ENCODE data around the gene EFNB2.

The EFNB2 gene

GRCh38 chr13:106530980-106531481 is 4.4 kb downstream of the EFNB2 start:
- Histone ChIP-seq H3K4me1 (peaks cover 17 to 59% (median 41%) of the 10 kb centered on the region in 10 experiments), H3K4me3 (peak overlapping the region in 3 of 10 experiments; percentile 88 to 98 (median 91); a peak in 5 of 20 replicates), H3K9me3 (replicated peaks in 1 of 11) (no peaks in the 10 kb centered on the region), H3K36me3 (peaks cover 0 to 62% (median 1%) of the 10 kb centered on the region in 11 experiments; a peak in 13 of 22 replicates), H3K27ac (no peak overlapping the region), H4K20me1 (peaks cover 0 to 95% (median 46%) of the 10 kb centered on the region in 11 experiments; a peak in 16 of 22 replicates), H3K27me3 (no peaks in the 10 kb centered on the region), H3K9ac (peak overlapping the region in 3 of 11 experiments; percentile 40 to 92 (median 91); a peak in 4 of 22 replicates), H3K4me2 (peak overlapping the region in 10 of 11 experiments; percentile 95 to 100 (median 97); a peak in 19 of 22 replicates)
- no peak for TF ChIP-seq Cebpa-rat (IDR thresholded peaks at IDR 0.05)

- Histone ChIP-seq H3K4me1 (peaks cover 17 to 66% (median 46%) of the 10 kb centered on the region in 10 experiments), H3K9ac (peak overlapping the region in 1 of 11 experiments; percentile 91; a peak in 2 of 22 replicates), H3K4me3 (peak overlapping the region in 1 of 10 experiments; percentile 98; a peak in 2 of 20 replicates), H3K27ac (no peak overlapping the region), H3K4me2 (peak overlapping the region in 8 of 11 experiments; percentile 95 to 100 (median 96); a peak in 15 of 22 replicates), H4K20me1 (peaks cover 0 to 100% (median 46%) of the 10 kb centered on the region in 11 experiments; a peak in 16 of 22 replicates), H3K27me3 (no peaks in the 10 kb centered on the region), H3K9me3 (replicated peaks in 1 of 11) (no peaks in the 10 kb centered on the region), H3K36me3 (peaks cover 0 to 70% (median 6%) of the 10 kb centered on the region in 11 experiments; a peak in 13 of 22 replicates)
- no peak for TF ChIP-seq Cebpa-rat (IDR thresholded peaks at IDR 0.05)
These were observed 5.2 kb downstream of the EFNB2 start for GRCh38 chr13:106530171-106530851.

GRCh38 chr13:106529415-106530170 is 5.9 kb downstream of the EFNB2 start:
- no peak for TF ChIP-seq Cebpa-rat (IDR thresholded peaks at IDR 0.05)
- Histone ChIP-seq H3K4me3 (no peak overlapping the region), H3K9ac (no peak overlapping the region; a peak in 2 of 22 replicates), H3K27ac (no peak overlapping the region), H3K27me3 (no peaks in the 10 kb centered on the region), H3K4me1 (peaks cover 17 to 73% (median 49%) of the 10 kb centered on the region in 10 experiments), H4K20me1 (peaks cover 0 to 100% (median 44%) of the 10 kb centered on the region in 11 experiments; a peak in 15 of 22 replicates), H3K9me3 (replicated peaks in 1 of 11) (no peaks in the 10 kb centered on the region), H3K4me2 (peak overlapping the region in 8 of 11 experiments; percentile 4 to 99 (median 96); a peak in 13 of 22 replicates), H3K36me3 (peaks cover 0 to 75% (median 6%) of the 10 kb centered on the region in 11 experiments; a peak in 13 of 22 replicates)

GRCh38 chr13:106528718-106529414 is 6.6 kb downstream of the EFNB2 start:
- H3K9me3 ChIP-seq (replicated peaks in 1 of 11): no peaks in the 10 kb centered on the region
- peaks cover 0 to 81% (median 6%) of the 10 kb centered on the region in 11 experiments; a peak in 13 of 22 replicates for H3K36me3 ChIP-seq
- H3K9ac ChIP-seq: no peak overlapping the region
- peaks cover 0 to 100% (median 40%) of the 10 kb centered on the region in 11 experiments; a peak in 15 of 22 replicates for H4K20me1 ChIP-seq
- H3K27me3 ChIP-seq: no peaks in the 10 kb centered on the region
- no peak for TF ChIP-seq Cebpa-rat (IDR thresholded peaks at IDR 0.05)
- H3K4me2 ChIP-seq: peak overlapping the region in 7 of 11 experiments; percentile 4 to 98 (median 95); a peak in 10 of 22 replicates
- no peak overlapping the region for H3K27ac ChIP-seq
- no peak overlapping the region for H3K4me3 ChIP-seq
- H3K4me1 ChIP-seq: peaks cover 16 to 80% (median 50%) of the 10 kb centered on the region in 10 experiments

GRCh38 chr13:106527826-106528225 is 7.6 kb downstream of the EFNB2 start:
- Histone ChIP-seq H3K4me3 (no peak overlapping the region), H3K36me3 (peaks cover 0 to 92% (median 6%) of the 10 kb centered on the region in 11 experiments; a peak in 13 of 22 replicates), H3K4me2 (peak overlapping the region in 6 of 11 experiments; percentile 2 to 96 (median 66); a peak in 6 of 22 replicates), H4K20me1 (peaks cover 0 to 100% (median 46%) of the 10 kb centered on the region in 11 experiments; a peak in 12 of 22 replicates), H3K27ac (no peak overlapping the region), H3K27me3 (no peaks in the 10 kb centered on the region), H3K9me3 (replicated peaks in 1 of 11) (no peaks in the 10 kb centered on the region), H3K9ac (no peak overlapping the region), H3K4me1 (peaks cover 14 to 88% (median 59%) of the 10 kb centered on the region in 10 experiments)
- TF ChIP-seq Cebpa-rat (IDR thresholded peaks at IDR 0.05): no peak

- no peak overlapping the region for H3K27ac ChIP-seq
- H3K36me3 ChIP-seq: peaks cover 0 to 94% (median 6%) of the 10 kb centered on the region in 11 experiments; a peak in 13 of 22 replicates
- no peak overlapping the region for H3K4me3 ChIP-seq
- H3K4me2 ChIP-seq: peak overlapping the region in 4 of 11 experiments; percentile 6 to 96 (median 34); a peak in 5 of 22 replicates
- no peak for TF ChIP-seq Cebpa-rat (IDR thresholded peaks at IDR 0.05)
- H3K9ac ChIP-seq: no peak overlapping the region
- H3K27me3 ChIP-seq: no peaks in the 10 kb centered on the region
- H3K9me3 ChIP-seq (replicated peaks in 1 of 11): no peaks in the 10 kb centered on the region
- peaks cover 10 to 92% (median 59%) of the 10 kb centered on the region in 10 experiments for H3K4me1 ChIP-seq
- peaks cover 0 to 100% (median 46%) of the 10 kb centered on the region in 11 experiments; a peak in 12 of 22 replicates for H4K20me1 ChIP-seq
These were observed 8.0 kb downstream of the EFNB2 start for GRCh38 chr13:106527445-106527801.

GRCh38 chr13:106526738-106527444 is 8.6 kb downstream of the EFNB2 start:
- Histone ChIP-seq H3K4me2 (peak overlapping the region in 5 of 11 experiments; percentile 2 to 96 (median 25); a peak in 7 of 22 replicates), H3K27ac (no peak overlapping the region), H3K27me3 (no peaks in the 10 kb centered on the region), H3K36me3 (peaks cover 0 to 94% (median 11%) of the 10 kb centered on the region in 11 experiments; a peak in 13 of 22 replicates), H3K4me1 (peaks cover 5 to 90% (median 57%) of the 10 kb centered on the region in 10 experiments; a peak in 19 of 20 replicates), H4K20me1 (peaks cover 0 to 100% (median 48%) of the 10 kb centered on the region in 11 experiments; a peak in 12 of 22 replicates), H3K9me3 (replicated peaks in 1 of 11) (no peaks in the 10 kb centered on the region), H3K4me3 (no peak overlapping the region), H3K9ac (no peak overlapping the region)
- TF ChIP-seq Cebpa-rat (IDR thresholded peaks at IDR 0.05): no peak
